ENCODE measurements around the gene STX19.

DNA sequence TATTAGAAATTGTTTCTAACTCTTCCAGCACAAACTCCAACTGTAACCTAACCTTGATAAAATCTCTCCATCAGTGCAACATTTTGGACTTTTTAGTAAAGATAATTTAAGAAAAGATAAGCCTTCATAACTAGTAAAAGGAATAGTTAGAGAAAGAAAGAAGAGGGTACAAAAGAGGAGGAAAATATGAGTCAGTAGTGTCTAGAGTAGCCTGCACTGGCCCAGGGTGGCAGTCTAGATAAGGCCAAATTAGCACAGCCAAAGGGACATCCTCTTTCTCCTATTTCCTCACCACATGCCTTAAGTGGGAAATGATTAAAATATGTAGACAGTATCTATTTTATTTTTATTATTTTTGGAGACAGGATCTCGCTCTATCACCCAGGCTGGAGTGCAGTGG, 58.4 kb downstream of the STX19 start:
- TF ChIP-seq, protein P1, sequence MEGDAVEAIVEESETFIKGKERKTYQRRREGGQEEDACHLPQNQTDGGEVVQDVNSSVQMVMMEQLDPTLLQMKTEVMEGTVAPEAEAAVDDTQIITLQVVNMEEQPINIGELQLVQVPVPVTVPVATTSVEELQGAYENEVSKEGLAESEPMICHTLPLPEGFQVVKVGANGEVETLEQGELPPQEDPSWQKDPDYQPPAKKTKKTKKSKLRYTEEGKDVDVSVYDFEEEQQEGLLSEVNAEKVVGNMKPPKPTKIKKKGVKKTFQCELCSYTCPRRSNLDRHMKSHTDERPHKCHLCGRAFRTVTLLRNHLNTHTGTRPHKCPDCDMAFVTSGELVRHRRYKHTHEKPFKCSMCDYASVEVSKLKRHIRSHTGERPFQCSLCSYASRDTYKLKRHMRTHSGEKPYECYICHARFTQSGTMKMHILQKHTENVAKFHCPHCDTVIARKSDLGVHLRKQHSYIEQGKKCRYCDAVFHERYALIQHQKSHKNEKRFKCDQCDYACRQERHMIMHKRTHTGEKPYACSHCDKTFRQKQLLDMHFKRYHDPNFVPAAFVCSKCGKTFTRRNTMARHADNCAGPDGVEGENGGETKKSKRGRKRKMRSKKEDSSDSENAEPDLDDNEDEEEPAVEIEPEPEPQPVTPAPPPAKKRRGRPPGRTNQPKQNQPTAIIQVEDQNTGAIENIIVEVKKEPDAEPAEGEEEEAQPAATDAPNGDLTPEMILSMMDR (IDR thresholded peaks at IDR 0.05), result no peak
- no peak for TF ChIP-seq POLR2AphosphoS5 (IDR thresholded peaks at IDR 0.05)
- no peak for TF ChIP-seq POLR2A (IDR thresholded peaks at IDR 0.05)

Data from breast epithelium (tissue), 3 donors.